Tibial nerve (tissue), 4 donors: ENCODE measurements around the gene CDCA7. TPM values are rescaled to one million over a fixed set of nuclear protein-coding genes. Genes with fewer than 3 reads are reported as not detected.
A peak's percentile ranks its signal among the peaks of the same experiment; 100 is the strongest.

Experiments used
- DNase-seq, 2 donors: peaks; one replicate each; pipeline ENCODE4 v3.0.0-alpha.2; 2019; ENCODE audit warnings: low spot score in 2 of 2
- H3K27ac ChIP-seq, 4 donors: fragments of 200-600 bp; sonication (generic) in 3 of 4; one replicate each; pipeline ENCODE4 v1.5.1; 2017 to 2019; ENCODE audit warnings: mild to moderate bottlenecking in 1 of 4
- H3K27me3 ChIP-seq, 2 donors: fragments of 200-600 bp; sonication (generic) in 1 of 2; one replicate each; pipeline versions ENCODE4 v1.5.1 to v1.6.0; 2017 to 2019
- H3K36me3 ChIP-seq, 3 donors: fragments of 200-600 bp; sonication (generic); one replicate each; pipeline ENCODE4 v1.5.1; 2018 to 2019
- H3K4me1 ChIP-seq, 4 donors: fragments of 200-600 bp; sonication (generic) in 3 of 4; one replicate each; pipeline ENCODE4 v1.5.1; 2017 to 2019
- H3K4me3 ChIP-seq, 4 donors: fragments of 200-600 bp; sonication (generic) in 3 of 4; one replicate each; pipeline ENCODE4 v1.5.1; 2017 to 2019; ENCODE audit warnings: mild to moderate bottlenecking in 1 of 4, moderate library complexity in 1 of 4
- H3K9me3 ChIP-seq, 4 donors: fragments of 200-600 bp; sonication (generic) in 3 of 4; one replicate each; pipeline ENCODE4 v1.5.1; 2017 to 2019
- CTCF ChIP-seq, 5 experiments: fragments of 200-600 bp in 3 of 5; fragments of 450-650 bp in 2 of 5; sonication (generic) in 3 of 5; IDR thresholded peaks; one replicate each; pipeline ENCODE4 v1.5.1; 2016 to 2019; ENCODE audit warnings: antibody characterized with exemption in 5 of 5, mild to moderate bottlenecking in 3 of 5, moderate library complexity in 2 of 5
- EP300 ChIP-seq, 2 donors: sonication (generic); formaldehyde crosslinking; IDR thresholded peaks; one replicate each; pipeline ENCODE4 v1.6.1; 2017; ENCODE audit warnings: antibody characterized with exemption in 2 of 2, mild to moderate bottlenecking in 1 of 2
- POLR2A ChIP-seq, 2 donors: fragments of 450-650 bp; IDR thresholded peaks; one replicate each; pipeline ENCODE4 v1.6.1; 2017; ENCODE audit warnings: antibody characterized with exemption in 2 of 2, mild to moderate bottlenecking in 2 of 2, moderate library complexity in 2 of 2
- WGBS, 2 donors: methylation state at CpG; one replicate each; pipeline ENCODE4 v1.1.5; 2018; 5-methylcytosine and 5-hydroxymethylcytosine counted together
- total RNA-seq, 4 donors: library from RNA; depleted of rRNA; stranded (reverse); fragments of >200 nt; gene quantifications; one replicate each; pipeline ENCODE4 v1.1.0, GENCODE V29; 2016

The CDCA7 gene
- total RNA-seq, 4 donors from 2014 or later = 1.3 to 1.8 TPM; not detected in 2

- H3K27ac ChIP-seq = no peak overlapping the region
- no peak for DNase-seq
- no peaks in the 10 kb centered on the region for H3K36me3 ChIP-seq
- peaks cover 0 to 83% of the 10 kb centered on the region in 2 donors for H3K27me3 ChIP-seq
- H3K9me3 ChIP-seq = no peaks in the 10 kb centered on the region
- TF ChIP-seq POLR2A (IDR thresholded peaks at IDR 0.05) = no peak
- TF ChIP-seq EP300 (IDR thresholded peaks at IDR 0.05) = no peak
- TF ChIP-seq CTCF (IDR thresholded peaks at IDR 0.05) = peak in 3 of 5 experiments; percentile 13 to 23 (median 13)
- peaks cover 0 to 16% (median 4%) of the 10 kb centered on the region in 4 donors for H3K4me1 ChIP-seq
- no peak overlapping the region for H3K4me3 ChIP-seq
- WGBS, 2 donors = 16 to 38% methylated on average over 4 of the region's 4 CpGs
Observed at GRCh38 chr2:173400760-173401159, 46.1 kb downstream of the CDCA7 start.

GRCh38 chr2:173401716-173402326 lies 47.1 kb downstream of the CDCA7 start:
- no peaks in the 10 kb centered on the region for H3K36me3 ChIP-seq
- no peaks in the 10 kb centered on the region for H3K9me3 ChIP-seq
- no peak for DNase-seq
- TF ChIP-seq POLR2A (IDR thresholded peaks at IDR 0.05) (no peak), EP300 (IDR thresholded peaks at IDR 0.05) (no peak), CTCF (IDR thresholded peaks at IDR 0.05) (no peak)
- WGBS, 2 donors = 14 to 20% methylated on average over 7 of the region's 7 CpGs
- H3K4me3 ChIP-seq = no peak overlapping the region
- H3K27me3 ChIP-seq = peaks cover 0 to 75% of the 10 kb centered on the region in 2 donors
- H3K27ac ChIP-seq = no peak overlapping the region
- H3K4me1 ChIP-seq = peaks cover 0 to 16% (median 4%) of the 10 kb centered on the region in 4 donors

GRCh38 chr2:173402405-173402974 lies 47.8 kb downstream of the CDCA7 start:
- H3K27me3 ChIP-seq = peaks cover 0 to 68% of the 10 kb centered on the region in 2 donors
- 3% methylated on average over 21 of the region's 21 CpGs for WGBS, 2 donors
- peak; percentile 47 to 79 for DNase-seq
- peaks cover 0 to 16% (median 4%) of the 10 kb centered on the region in 4 donors for H3K4me1 ChIP-seq
- TF ChIP-seq POLR2A (IDR thresholded peaks at IDR 0.05) (no peak), EP300 (IDR thresholded peaks at IDR 0.05) (peak in 1 of 2 donors; percentile 39), CTCF (IDR thresholded peaks at IDR 0.05) (peak; percentile 74 to 89 (median 88))
- no peak overlapping the region for H3K4me3 ChIP-seq
- H3K36me3 ChIP-seq = no peaks in the 10 kb centered on the region
- no peak overlapping the region for H3K27ac ChIP-seq
- H3K9me3 ChIP-seq = no peaks in the 10 kb centered on the region

- no peak for TF ChIP-seq EP300 (IDR thresholded peaks at IDR 0.05)
- no peak for TF ChIP-seq POLR2A (IDR thresholded peaks at IDR 0.05)
- TF ChIP-seq CTCF (IDR thresholded peaks at IDR 0.05) = no peak
- Histone ChIP-seq H3K27me3 (peaks cover 0 to 42% of the 10 kb centered on the region in 2 donors), H3K36me3 (no peaks in the 10 kb centered on the region), H3K4me3 (no peak overlapping the region), H3K9me3 (no peaks in the 10 kb centered on the region), H3K27ac (no peak overlapping the region), H3K4me1 (peaks cover 0 to 16% (median 4%) of the 10 kb centered on the region in 4 donors)
- no peak for DNase-seq
- WGBS, 2 donors = 50 to 57% methylated on average over 8 of the region's 8 CpGs
Observed at GRCh38 chr2:173404841-173405750, 50.4 kb downstream of the CDCA7 start.
